GM18502 (cell line): Measurements from ENCODE around the gene SYNE3.

Experiments used
- ATAC-seq: cut with Tn5 transposase; IDR thresholded peaks from one replicate; pipeline ENCODE4 v1.9.1; 2021; ENCODE audit warnings: mild to moderate bottlenecking; ENCODE audit not compliant: unreplicated experiment, poor library complexity

Gene SYNE3, protein sequence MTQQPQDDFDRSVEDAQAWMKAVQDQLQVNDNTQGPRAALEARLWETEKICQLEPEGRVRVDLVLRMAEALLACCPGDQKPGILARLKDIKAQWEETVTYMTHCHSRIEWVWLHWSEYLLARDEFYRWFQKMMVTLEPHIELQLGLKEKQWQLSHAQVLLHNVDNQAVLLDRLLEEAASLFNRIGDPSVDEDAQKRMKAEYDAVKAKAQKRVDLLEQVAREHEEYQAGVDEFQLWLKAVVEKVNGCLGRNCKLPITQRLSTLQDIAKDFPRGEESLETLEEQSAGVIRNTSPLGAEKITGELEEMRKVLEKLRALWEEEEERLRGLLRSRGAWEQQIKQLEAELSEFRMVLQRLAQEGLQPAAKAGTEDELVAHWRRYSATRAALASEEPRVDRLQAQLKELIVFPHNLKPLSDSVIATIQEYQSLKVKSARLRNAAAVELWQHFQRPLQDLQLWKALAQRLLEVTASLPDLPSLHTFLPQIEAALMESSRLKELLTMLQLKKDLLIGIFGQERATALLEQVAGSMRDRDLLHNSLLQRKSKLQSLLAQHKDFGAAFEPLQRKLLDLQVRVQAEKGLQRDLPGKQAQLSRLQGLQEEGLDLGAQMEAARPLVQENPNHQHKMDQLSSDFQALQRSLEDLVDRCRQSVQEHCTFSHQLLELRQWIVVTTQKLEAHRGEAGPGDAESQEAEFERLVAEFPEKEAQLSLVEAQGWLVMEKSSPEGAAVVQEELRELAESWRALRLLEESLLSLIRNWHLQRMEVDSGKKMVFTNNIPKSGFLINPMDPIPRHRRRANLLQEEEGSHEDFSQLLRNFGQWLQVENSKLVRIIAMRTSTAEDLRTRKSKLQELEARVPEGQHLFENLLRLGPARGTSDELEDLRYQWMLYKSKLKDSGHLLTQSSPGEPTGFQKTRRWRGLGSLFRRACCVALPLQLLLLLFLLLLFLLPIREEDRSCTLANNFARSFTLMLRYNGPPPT

DNA sequence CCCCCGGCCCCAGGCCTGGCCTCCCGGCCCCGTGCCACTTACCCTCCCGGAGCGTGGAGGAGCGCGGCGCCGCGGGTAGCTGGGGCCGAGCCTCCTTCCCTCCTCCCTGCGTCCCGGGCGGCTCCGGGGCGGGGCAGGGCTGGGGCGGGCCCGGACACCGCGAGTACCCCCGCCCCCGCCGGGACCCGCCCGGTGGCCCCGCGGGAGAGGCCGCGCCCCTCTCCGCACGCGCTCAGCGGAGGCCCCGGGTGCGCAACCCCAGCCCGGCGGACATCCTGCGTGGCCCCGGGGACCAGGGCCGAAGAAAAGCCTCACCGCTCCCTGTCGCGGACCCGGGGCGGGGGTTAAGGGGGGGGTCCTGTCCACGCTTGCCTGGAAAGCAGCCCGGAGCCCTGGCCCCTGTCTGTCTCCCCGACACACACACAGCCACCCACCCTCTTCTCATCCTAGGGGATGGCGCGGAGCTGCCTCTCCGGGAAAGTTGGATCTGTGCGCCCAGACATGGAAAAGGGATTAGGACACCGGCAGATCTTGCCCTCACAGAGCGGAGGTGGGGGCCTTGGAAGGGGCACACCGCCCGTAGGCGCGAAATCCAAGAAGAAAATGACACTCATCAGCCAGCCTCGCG is at the start of gene SYNE3:
Gene SYNE3 (minus strand): TSS at position 97 of the 628 bp plus-strand sequence. CDS start 40,829 bp downstream, outside the sequence.
- ATAC-seq: peak; percentile 50

DNA sequence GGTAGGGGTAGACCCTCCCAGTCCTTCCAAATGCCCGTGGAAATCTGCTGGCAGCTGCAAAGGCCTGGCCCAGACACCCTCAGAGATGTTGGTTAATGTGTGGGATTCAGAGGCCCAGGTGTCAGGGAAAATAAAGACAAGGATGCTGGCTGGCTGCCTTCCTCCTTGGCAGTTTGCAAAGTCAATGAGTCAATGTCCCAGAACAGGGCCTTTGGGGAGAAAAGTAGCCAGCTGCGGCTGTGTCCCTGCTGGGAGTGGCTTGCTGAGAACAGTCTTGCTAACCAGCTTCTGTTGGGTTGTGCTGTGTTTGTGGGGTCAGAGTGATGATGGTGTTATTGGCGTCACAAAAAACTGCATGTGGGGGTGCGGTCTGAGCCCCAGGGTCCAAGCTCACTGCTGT is 47.6 kb upstream of the SYNE3 start:
- ATAC-seq: no peak

DNA sequence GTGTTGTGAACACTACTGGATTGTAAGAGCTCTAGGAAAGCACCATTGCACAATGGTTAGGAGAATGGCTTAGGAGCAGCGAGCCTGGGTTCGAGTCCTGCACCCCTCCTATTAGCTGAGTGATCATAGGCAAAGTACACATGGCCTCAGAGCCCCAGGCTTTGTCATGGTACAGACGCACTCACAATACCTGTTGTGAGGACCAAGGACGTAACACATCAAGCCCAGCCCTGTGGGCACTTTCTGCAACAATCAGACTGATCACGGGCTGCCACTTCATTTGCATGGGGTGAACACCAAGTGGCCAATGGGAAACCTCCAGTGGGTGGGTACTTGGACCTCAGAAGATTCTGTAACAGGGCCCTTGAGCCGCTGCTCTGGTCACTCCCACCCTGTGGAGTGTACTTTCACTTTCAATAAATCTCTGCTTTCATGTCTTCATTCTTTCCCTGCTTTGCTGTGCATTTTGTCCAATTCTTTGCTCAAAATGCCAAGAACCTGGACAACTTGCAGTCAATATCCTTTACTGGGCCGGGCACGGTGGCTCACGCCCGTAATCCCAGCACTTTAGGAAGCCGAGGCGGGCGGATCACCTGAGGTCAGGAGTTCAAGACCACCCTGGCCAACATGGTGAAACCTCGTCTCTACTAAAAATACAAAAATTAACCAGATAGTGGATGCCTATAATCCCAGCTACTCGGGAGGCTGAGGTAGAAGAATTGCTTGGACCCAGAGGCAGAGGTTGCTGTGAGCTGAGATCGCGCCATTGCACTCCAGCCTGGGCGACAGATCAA is 46.6 kb upstream of the SYNE3 start:
- ATAC-seq: no peak

DNA sequence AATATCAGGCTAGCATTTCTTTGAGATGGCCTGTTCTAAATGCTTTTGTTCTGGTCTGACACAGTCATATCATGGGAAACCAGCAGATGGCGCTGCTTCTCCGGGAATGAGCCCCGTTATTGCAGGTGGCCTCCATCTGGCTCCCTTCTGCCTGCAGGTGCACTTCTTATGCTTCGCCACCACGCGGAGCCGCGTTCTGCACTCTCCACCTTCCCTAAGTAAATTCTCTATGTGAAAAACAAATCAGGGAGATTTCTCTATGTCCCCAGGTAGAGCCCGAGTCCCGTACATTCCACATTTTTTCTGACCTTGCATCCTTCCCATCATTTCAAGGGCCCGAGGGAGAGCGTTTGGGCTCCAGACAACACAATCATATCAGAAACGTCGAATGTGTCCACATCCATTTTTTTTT is 44.6 kb upstream of the SYNE3 start:
- peak; percentile 91 for ATAC-seq

DNA sequence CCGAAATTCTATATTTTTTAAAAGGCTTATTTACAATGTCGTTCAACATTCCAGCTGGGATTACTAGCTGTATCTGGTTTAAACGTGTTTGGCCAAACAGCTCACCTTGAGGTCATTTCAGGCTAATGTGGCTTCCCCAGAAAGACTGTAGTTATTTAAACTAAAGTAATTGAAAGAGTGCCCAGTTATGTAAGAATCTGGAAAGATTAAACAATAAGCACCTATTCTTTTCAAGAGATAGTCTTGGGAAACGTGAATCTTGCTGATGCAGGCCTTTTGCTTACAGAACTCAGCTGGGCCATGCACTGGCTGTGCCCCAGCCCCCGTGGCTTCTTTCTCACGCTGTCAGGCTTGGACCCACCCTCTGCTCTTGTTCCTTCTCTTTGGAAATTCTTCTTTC is 42.8 kb upstream of the SYNE3 start:
- ATAC-seq: no peak

DNA sequence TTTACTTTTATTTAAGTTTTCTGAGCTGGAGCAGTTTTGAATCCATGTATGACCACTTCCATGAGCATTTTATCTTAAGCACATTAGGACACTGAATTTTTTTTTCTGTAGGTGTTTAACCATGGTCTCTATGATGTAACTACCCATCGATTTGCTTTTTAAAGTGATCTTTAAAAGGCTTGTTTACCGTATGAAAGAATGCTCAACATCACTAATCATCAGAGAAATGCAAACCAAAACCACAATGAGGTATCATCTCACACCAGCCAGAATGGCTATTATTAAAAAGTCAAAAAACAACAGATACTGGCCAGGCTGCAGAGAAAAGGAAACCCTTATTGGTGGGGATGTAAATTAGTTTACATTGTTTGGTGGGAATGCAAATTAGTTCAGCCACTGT is 41.4 kb upstream of the SYNE3 start:
- ATAC-seq: no peak

DNA sequence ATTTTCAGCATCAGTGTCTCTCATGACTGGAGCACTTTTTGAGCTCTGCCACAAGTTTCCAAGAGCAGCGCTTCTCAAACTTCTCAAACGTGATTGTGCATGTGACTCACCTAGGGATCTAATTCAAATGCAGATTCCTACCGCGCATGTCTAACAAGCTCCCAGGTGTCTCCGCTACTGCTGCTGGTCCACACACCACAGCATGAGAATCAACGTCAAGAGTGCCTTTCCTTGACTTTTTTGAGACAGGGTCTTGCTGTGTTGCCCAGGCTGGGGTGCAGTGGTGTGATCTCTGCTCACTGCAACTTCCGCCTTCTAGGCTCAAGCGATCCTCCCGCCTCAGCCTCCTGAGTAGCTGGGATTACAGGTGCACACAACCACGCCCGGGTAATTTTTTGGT is 40.8 kb upstream of the SYNE3 start:
- no peak for ATAC-seq

DNA sequence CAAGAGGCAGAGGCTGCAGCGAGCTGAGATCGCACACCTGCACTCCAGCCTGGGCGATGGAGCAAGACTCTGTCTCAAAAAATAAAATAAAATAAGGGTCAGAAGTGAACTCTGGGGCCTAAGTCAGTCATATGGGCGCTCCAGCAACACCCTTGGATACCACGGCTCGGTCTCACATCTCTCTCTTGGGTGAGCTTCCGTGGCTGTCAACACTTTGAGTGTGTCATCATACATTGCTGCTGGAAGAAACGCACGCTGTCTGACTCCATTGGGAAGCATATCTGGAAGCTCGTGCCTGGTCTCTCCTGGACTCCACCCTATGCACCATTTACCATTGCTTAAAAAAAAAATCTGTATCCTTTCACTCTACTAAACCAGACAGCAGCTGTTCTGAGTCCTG is 38.6 kb upstream of the SYNE3 start:
- no peak for ATAC-seq

DNA sequence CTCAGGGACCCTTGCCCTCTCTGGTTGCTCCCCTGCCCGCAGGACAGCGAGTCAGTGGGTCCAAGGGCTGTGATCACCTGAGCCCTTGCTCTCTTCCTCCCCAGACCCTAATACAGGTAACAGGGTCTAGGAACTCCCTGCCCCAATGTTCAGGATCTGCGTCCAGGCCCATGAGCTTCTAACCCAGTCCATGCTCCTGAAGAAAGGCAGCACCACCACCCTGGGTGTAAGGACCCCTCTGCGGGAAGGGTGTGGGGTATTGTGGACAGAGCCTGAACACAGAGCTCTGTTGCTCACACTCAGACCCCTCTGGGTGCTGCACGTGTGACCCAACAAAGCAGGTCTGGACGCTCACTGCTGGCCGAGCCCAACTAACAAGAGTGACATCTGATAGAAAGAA is 36.7 kb upstream of the SYNE3 start:
- no peak for ATAC-seq

DNA sequence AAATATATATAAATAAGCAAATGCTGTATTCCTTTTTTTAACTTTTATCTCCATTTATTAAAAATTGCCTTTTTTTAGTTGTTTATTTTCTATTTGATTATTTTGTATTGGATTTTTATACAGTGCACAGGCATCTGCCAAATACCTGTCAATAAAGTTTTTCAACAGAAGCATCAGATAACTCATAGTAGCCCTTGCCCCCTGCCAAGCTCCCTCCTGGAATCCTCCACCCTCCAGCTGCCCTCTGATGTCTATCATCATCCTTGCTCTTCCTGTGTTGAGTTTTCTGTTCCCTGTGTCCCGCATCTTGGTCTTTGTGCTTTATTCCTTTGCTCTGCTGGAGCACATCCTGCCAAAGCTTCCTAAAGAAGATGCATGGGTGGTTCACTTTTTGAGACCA is 35.0 kb upstream of the SYNE3 start:
- ATAC-seq: no peak

DNA sequence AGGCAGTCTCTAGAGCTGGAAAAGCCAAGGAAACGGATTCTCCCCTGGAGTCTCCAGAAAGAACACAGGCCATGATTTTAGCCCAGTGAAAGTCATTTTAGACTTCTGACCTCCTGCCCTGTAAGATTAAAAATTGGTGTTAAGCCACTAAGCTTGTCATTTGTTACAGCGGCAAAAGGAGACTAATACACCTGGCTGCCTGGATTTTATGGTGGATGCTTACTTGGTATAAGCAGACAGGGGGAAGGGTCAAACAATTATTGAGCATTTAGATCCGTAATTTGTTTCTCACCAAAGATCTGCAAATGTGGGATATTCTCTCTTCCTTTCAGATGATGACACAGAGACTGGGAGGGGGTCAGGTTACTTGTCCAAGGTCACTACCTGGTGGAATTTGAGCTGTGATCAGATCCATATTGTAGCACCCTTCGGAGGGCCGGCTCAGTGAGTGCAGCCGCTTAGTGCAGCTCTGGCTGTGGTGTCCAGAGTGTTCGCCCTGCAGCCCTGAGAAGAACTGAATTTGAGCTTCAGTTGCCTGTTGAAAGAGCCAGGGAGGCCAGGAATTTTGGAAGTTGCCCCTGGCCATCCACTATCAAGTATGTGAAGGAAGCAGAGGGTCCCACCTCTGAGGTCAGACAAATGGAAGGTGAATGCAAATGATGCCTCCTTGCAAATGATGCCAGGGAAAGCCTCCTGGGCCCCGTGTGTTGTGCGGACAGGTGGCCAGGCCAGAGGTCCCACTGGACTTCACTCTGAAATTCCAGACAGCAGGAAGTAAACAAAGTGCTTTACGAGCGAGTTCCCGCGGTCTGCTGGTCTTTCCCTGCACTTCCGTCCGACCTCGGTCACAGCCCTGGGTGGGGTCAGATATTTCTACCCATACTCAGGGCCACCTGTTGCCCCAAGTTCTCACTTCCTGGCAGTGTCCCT is 33.5 kb upstream of the SYNE3 start:
- no peak for ATAC-seq

DNA sequence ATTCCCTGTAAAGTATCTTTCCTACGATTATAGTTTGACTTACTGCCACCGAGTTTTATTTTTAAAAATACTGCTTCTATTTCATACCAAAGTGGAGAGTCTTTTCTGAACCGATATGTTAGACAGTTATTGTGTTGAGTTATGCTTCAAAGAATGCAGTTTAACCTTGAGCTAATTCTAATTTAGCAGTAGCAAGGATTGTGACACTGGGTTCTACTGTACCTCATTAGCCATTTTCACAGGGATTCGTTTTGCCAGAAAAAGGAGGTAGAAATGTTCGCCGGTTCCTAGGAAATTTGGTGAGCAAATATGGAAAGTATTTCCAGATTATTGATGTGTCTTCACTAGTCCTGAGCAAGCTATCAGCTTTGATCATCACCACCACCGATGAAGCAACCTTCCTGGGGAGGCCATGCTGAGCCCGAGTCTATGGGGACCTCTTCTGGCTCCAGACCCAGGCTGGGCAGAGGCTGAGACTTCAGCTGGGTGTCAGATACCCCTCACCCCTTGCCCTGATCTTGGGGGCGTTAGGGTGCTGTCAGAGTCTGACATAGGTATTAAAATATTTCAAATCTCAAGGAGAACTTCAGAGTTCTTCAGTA is 32.0 kb upstream of the SYNE3 start:
- ATAC-seq: no peak

DNA sequence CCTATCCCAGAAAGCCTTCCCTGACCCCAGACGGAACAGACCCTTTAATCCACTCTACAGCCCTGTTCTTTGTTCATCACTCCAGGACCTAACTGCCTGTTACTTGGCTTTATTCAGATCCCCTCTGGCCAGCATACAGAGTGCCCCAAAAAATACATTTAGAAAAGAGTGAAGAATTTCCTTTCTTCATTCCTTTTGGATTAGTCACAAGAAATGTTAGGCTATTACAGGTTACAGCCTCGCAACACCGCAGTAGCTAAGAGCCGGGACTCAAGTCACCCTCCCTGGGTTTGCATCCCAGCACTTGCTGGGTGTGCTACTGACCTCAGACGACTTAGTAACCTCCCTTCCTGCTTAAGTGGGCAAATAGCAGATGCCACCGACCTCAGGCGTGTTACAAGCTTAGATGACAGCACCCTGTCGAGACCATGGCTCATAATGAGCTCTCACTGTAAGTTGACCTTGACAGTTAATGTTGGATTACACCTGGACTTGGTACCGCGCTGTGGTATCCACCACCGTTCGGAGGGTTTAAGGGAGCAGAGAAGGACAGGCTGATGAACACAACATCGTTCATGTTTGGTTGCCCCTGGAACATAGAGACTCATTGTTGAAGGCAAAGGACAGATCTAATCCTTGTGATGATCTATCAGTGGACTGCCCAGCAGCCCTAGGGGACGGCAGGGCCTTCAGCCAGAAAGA is 31.3 kb upstream of the SYNE3 start:
- ATAC-seq: no peak

DNA sequence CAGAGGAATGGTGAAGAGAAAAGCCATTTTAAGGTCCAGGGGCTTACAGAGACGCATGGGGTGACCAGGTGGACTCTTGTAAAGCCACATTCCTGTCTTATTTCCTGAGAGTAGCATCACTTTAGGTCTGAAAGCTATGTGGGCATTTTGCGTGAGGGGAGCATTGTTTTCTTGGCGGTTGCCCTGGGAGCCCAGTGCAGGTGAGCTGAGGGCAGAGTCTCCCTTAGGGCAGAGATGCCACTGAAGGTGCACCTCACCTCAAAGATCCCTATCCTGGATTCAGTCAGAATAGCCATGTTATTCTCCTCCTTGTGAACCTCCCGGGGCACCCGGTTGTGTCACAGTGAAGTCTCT is 30.8 kb upstream of the SYNE3 start:
- no peak for ATAC-seq

DNA sequence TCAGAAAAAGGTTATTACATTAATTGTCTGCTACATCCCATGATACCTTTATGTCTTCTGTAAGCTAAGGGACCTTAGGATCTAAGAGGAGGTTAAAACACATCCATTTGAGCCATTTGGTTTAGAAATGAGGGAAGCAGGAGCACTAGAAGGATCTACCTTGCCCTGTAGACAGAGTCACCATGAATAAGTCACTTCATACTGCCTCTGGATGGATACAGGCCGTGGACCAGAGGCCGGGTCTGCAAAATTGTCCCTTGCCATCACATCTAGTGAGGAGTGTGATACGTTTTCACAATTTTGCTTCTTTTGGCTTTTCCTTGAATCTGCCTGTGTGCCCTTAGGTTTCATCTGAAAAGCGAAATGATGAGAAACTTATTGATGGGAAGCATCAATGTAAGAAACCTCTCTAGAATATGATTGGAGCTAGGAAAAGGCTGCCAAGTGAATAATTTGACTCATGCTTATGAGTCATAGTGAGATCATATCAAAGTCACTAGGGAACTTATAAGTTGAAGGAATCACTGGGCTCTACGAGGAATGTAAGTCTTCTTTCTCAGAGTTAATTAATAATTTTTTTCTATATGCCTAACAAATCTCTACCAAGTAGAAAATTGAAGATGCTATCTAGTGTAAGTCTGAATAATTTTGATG is 29.2 kb upstream of the SYNE3 start:
- no peak for ATAC-seq

DNA sequence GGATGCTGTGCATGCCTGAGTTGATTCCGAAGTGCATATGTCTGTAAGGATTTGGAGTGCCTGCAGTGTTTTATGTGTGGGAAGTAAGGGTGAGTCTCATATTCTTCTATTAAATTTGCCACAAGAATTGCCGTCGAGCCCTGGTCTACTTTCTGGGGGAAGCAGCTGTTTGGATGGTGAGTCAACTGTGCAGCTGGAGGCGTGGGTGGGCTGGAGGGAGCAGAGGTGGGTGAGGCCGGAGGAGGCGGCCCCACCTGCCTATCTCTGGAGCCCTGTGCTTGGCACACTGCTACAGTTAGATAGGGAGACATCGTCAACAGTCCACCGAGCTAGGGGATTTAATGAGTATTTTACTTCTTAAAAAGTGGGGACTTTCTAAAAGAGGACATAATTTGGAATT is 28.1 kb upstream of the SYNE3 start:
- no peak for ATAC-seq

DNA sequence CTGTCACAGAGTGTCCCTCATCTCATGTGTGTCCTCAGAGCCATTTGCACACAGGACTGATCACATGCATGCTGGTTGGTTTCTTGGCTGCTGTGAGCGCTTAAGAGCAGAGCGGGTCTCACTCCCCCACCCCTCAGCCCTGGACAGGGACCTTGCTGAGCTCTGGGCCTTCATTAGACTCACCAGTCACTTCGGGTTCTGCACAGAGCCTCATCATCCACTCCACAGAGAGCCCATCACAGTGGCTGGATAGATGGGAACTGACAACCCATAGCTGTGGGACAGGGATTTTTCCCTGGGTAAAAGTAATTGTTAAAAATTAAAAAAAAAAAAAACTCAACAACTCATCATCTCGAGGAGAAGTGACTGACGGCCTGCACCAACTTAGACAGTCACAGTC is 26.6 kb upstream of the SYNE3 start:
- no peak for ATAC-seq
